ENCODE measurements around the gene RNFT2.
"Not testable (repeated sequence)": the region's sequence is repeated elsewhere in the genome, so short reads cannot be mapped to it uniquely, and the experiment has no call there.

The RNFT2 gene

GRCh38 chr12:116745554-116745953, 7.4 kb downstream of the RNFT2 start:
- no peak for DNase-seq

GRCh38 chr12:116749884-116750283, 11.8 kb downstream of the RNFT2 start:
- DNase-seq, result no peak

GRCh38 chr12:116750298-116750697, 12.2 kb downstream of the RNFT2 start:
- no peak for DNase-seq

- DNase-seq, result not testable (repeated sequence)
Observed at GRCh38 chr12:116754097-116754496, 16.0 kb downstream of the RNFT2 start.

GRCh38 chr12:116754783-116755182, 16.7 kb downstream of the RNFT2 start:
- DNase-seq, result not testable (repeated sequence)

GRCh38 chr12:116759783-116760621, 21.9 kb downstream of the RNFT2 start:
- DNase-seq, result peak; percentile 45

- DNase-seq, result no peak
Observed at GRCh38 chr12:116760622-116761020, 22.5 kb downstream of the RNFT2 start.

- no peak for DNase-seq
Observed at GRCh38 chr12:116761499-116761898, 23.4 kb downstream of the RNFT2 start.

GRCh38 chr12:116765271-116765670, 27.2 kb downstream of the RNFT2 start:
- no peak for DNase-seq

GRCh38 chr12:116766285-116766684, 28.2 kb downstream of the RNFT2 start:
- DNase-seq, result no peak

GRCh38 chr12:116766746-116767145, 28.6 kb downstream of the RNFT2 start:
- no peak for DNase-seq

GRCh38 chr12:116771651-116772050, 33.5 kb downstream of the RNFT2 start:
- DNase-seq, result no peak

- no peak for DNase-seq
Observed at GRCh38 chr12:116773276-116773731, 35.2 kb downstream of the RNFT2 start.

GRCh38 chr12:116774020-116774419, 35.9 kb downstream of the RNFT2 start:
- DNase-seq, result no peak

GRCh38 chr12:116777245-116777644, 39.1 kb downstream of the RNFT2 start:
- no peak for DNase-seq

GRCh38 chr12:116779597-116779996, 41.5 kb downstream of the RNFT2 start:
- DNase-seq, result no peak

GRCh38 chr12:116780942-116781341, 42.8 kb downstream of the RNFT2 start:
- no peak for DNase-seq

- DNase-seq, result no peak
Observed at GRCh38 chr12:116783525-116784237, 45.6 kb downstream of the RNFT2 start.

- DNase-seq, result no peak
Observed at GRCh38 chr12:116784238-116784612, 46.1 kb downstream of the RNFT2 start.

- not testable (repeated sequence) for DNase-seq
Observed at GRCh38 chr12:116789562-116789961, 51.4 kb downstream of the RNFT2 start.

GRCh38 chr12:116790066-116790465, 52.0 kb downstream of the RNFT2 start:
- no peak for DNase-seq

GRCh38 chr12:116792403-116792802, 54.3 kb downstream of the RNFT2 start:
- DNase-seq, result no peak

GRCh38 chr12:116794725-116795124, 56.6 kb downstream of the RNFT2 start:
- DNase-seq, result no peak

- DNase-seq, result no peak
Observed at GRCh38 chr12:116797885-116798284, 59.8 kb downstream of the RNFT2 start.
